Diencephalon (tissue), 1 donor: Measurements from ENCODE around the gene SLC35A5. TPM values are rescaled to one million over a fixed set of nuclear protein-coding genes. Genes with fewer than 3 reads are reported as not detected.

ENCODE experiments used
- total RNA-seq: library from RNA; depleted of rRNA; stranded (reverse); fragments of >200 nt; gene quantifications from one replicate; pipeline ENCODE4 v1.2.3, GENCODE V29; 2014

SLC35A5 gene, protein sequence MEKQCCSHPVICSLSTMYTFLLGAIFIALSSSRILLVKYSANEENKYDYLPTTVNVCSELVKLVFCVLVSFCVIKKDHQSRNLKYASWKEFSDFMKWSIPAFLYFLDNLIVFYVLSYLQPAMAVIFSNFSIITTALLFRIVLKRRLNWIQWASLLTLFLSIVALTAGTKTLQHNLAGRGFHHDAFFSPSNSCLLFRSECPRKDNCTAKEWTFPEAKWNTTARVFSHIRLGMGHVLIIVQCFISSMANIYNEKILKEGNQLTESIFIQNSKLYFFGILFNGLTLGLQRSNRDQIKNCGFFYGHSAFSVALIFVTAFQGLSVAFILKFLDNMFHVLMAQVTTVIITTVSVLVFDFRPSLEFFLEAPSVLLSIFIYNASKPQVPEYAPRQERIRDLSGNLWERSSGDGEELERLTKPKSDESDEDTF
- 63.7 TPM for total RNA-seq

DNA sequence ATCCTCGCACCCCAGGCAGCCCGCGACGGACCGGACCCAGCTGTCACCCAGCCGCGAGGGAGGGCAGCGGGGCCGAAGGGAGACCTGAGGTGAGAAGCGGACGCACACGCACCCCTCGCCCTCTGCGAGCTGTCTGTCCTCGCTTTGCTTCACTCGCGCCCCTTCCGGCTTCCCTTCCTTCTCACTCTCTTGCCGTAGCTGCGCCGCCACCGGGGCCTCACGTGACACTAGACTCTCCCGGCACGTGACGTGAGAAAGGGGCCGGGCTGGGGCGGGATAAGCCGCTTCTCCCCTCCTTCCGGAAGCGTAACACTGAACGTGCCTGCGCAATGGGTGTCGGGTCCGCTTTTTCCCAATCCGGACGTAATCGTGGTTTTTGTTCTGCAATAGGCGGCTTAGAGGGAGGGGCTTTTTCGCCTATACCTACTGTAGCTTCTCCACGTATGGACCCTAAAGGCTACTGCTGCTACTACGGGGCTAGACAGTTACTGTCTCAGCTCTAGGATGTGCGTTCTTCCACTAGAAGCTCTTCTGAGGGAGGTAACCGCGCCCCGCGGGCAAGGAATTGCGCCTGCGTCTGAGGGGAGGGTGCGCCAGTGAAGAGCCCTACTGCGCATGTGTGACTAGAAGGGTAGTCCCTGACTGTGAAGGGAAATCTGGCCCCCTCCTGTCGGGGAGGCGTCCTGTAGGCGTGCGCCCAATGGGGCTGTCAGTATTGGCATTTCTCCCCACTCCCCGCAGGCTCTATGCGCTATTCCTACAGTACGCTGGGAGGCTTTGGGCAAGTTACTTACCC lies at the start of gene SLC35A5, which contains the start of gene ATG3:
Gene SLC35A5, plus strand, starts transcription at position 312 of the 796 bp plus-strand sequence. CDS start 1,359 bp downstream, outside the sequence.
Gene ATG3, minus strand, starts transcription at position 229 of the 796 bp plus-strand sequence. CDS start 434 bp downstream, outside the sequence.

Other genes starting within 250 kb of the SLC35A5 start
- gene CD200, start 228.9 kb upstream of the SLC35A5 start, total RNA-seq, result 79.1 TPM
- 0.23 TPM for gene BTLA, start 62.6 kb upstream of the SLC35A5 start, total RNA-seq
- 46.1 TPM for gene ATG3, start 83 bp upstream of the SLC35A5 start, total RNA-seq
- 10.4 TPM for gene CCDC80, start 79.1 kb downstream of the SLC35A5 start, total RNA-seq